IMR-90 (cell line): ENCODE data around the gene HMOX1. TPM values are rescaled to one million over a fixed set of nuclear protein-coding genes. Genes with fewer than 3 reads are reported as not detected.

Experiments used
- ATAC-seq: fragments of 200-7000 bp; cut with Tn5 transposase; 2 replicates; pipeline ENCODE4 v1.9.1; 2020; ENCODE audit warnings: low read depth, mild to moderate bottlenecking, moderate library complexity
- BruUV-seq: library from RNA; stranded (reverse); fragments of 400-500 nt; replicated peaks from 2 replicates; lab custom pipeline; 2021; lab: Mats Ljungman, UMichigan
- CTCF ChIA-PET: fragments of 300-600 bp; formaldehyde crosslinking; extraction: SDS; loops from one replicate; lab custom pipeline; 2021; ENCODE audit warnings: antibody characterized with exemption; lab: Yijun Ruan, JAX
- POLR2A ChIA-PET: fragments of 300-600 bp; sonication (Branson Sonifier 250); formaldehyde crosslinking; loops from one replicate; lab custom pipeline; 2022; ENCODE audit warnings: antibody characterized with exemption; ENCODE audit not compliant: unreplicated experiment; lab: Charles Lee
- DNase-seq: peaks from one replicate; pipeline ENCODE4 v3.0.0; 2013
- H2AFZ ChIP-seq: replicated peaks from 2 replicates; pipeline ENCODE3; 2013; ENCODE audit warnings: low read length, mild to moderate bottlenecking; ENCODE audit not compliant: poor library complexity
- H2AK5ac ChIP-seq: 2 replicates; pipeline ENCODE4 v1.6.1; 2013; ENCODE audit warnings: low read depth, low read length, inconsistent platforms
- H2AK9ac ChIP-seq: replicated peaks from 2 replicates; pipeline ENCODE3; 2013; ENCODE audit warnings: mild to moderate bottlenecking, low read depth, low read length, moderate library complexity; ENCODE audit not compliant: poor library complexity
- H2BK120ac ChIP-seq: 2 replicates; pipeline ENCODE4 v1.6.1; 2013; ENCODE audit warnings: low read depth, low read length, inconsistent platforms
- H2BK15ac ChIP-seq: 3 replicates; pipeline ENCODE4 v1.6.1; 2013; ENCODE audit warnings: low read depth, low read length, inconsistent platforms
- H2BK20ac ChIP-seq: 2 replicates; pipeline ENCODE4 v1.6.1; 2013; ENCODE audit warnings: low read depth, mild to moderate bottlenecking, inconsistent platforms, low read length, moderate library complexity
- H2BK5ac ChIP-seq: 2 replicates; pipeline ENCODE4 v1.6.1; 2013; ENCODE audit warnings: mild to moderate bottlenecking, low read depth, low read length, inconsistent platforms; ENCODE audit not compliant: poor library complexity, severe bottlenecking
- H3K14ac ChIP-seq: replicated peaks from 2 replicates; pipeline ENCODE4 v1.6.1; 2013; ENCODE audit warnings: low read depth, low read length, inconsistent platforms
- H3K18ac ChIP-seq: 2 replicates; pipeline ENCODE4 v1.6.1; 2013; ENCODE audit warnings: low read depth, low read length, control low read depth
- H3K23ac ChIP-seq: 2 replicates; pipeline ENCODE4 v1.6.1; 2013; ENCODE audit warnings: low read depth, low read length, inconsistent platforms
- H3K27ac ChIP-seq: 2 replicates; pipeline ENCODE4 v1.5.1; 2013; ENCODE audit warnings: mild to moderate bottlenecking, control low read depth, low read length; ENCODE audit not compliant: insufficient read depth
- H3K27me3 ChIP-seq: 2 replicates; pipeline ENCODE4 v1.6.1; 2013; ENCODE audit warnings: low read length; ENCODE audit not compliant: control insufficient read depth, insufficient read depth
- H3K36me3 ChIP-seq: 2 replicates; pipeline ENCODE4 v1.6.1; 2013; ENCODE audit warnings: low read length, mixed read lengths; ENCODE audit not compliant: control insufficient read depth, insufficient read depth
- H3K4ac ChIP-seq: 2 replicates; pipeline ENCODE4 v1.6.1; 2013; ENCODE audit warnings: low read depth, low read length, inconsistent platforms
- H3K4me1 ChIP-seq: 2 replicates; pipeline ENCODE4 v1.6.1; 2013; ENCODE audit warnings: low read length, mixed read lengths; ENCODE audit not compliant: control insufficient read depth, insufficient read depth
- H3K4me2 ChIP-seq: 2 replicates; pipeline ENCODE4 v1.6.1; 2013; ENCODE audit warnings: low read depth, mild to moderate bottlenecking, control low read depth, low read length, moderate library complexity
- H3K4me3 ChIP-seq: 2 replicates; pipeline ENCODE4 v1.5.1; 2013; ENCODE audit warnings: low read depth, mild to moderate bottlenecking, control low read depth, low read length, moderate library complexity; ENCODE audit not compliant: insufficient read depth
- H3K56ac ChIP-seq: 2 replicates; pipeline ENCODE4 v1.6.1; 2013; ENCODE audit warnings: low read length, inconsistent platforms; ENCODE audit not compliant: insufficient read depth; ENCODE audit errors: extremely low read depth
- H3K79me1 ChIP-seq, 2 experiments: 2 replicates each; pipeline ENCODE4 v1.6.1; 2013; ENCODE audit warnings: low read length in 2 of 2, inconsistent platforms in 1 of 2, low read depth in 1 of 2
- H3K9ac ChIP-seq: 2 replicates; pipeline ENCODE4 v1.6.1; 2013; ENCODE audit warnings: low read depth, low read length, control low read depth
- H3K9me1 ChIP-seq: 2 replicates; pipeline ENCODE4 v1.6.1; 2013; ENCODE audit warnings: low read length, inconsistent platforms; ENCODE audit not compliant: insufficient read depth
- H3K9me3 ChIP-seq: 2 replicates; pipeline ENCODE4 v1.6.1; 2013; ENCODE audit warnings: low read length; ENCODE audit not compliant: control insufficient read depth, insufficient read depth
- H4K20me1 ChIP-seq: 2 replicates; pipeline ENCODE4 v1.6.1; 2013; ENCODE audit warnings: low read length, inconsistent platforms; ENCODE audit not compliant: insufficient read depth
- H4K5ac ChIP-seq: 2 replicates; pipeline ENCODE4 v1.6.1; 2013; ENCODE audit warnings: mild to moderate bottlenecking, low read depth, low read length, control low read depth
- H4K8ac ChIP-seq, 2 experiments: 2 replicates each; pipeline ENCODE4 v1.6.1; 2013; ENCODE audit warnings: low read depth in 2 of 2, low read length in 2 of 2, control low read depth in 1 of 2, inconsistent platforms in 1 of 2
- H4K91ac ChIP-seq: 2 replicates; pipeline ENCODE4 v1.6.1; 2013; ENCODE audit warnings: low read depth, low read length, inconsistent platforms; ENCODE audit not compliant: insufficient read depth
- BHLHE40 ChIP-seq: fragments of 150-350 bp; IDR thresholded peaks from 2 replicates; pipeline ENCODE4 v1.6.1; 2016; ENCODE audit warnings: mild to moderate bottlenecking, low read depth, low read length
- CHD1 ChIP-seq: IDR thresholded peaks from 2 replicates; pipeline ENCODE4 v1.6.1; 2012; ENCODE audit warnings: low read depth, low read length, improper control_type of control experiment
- CTCF ChIP-seq: conservative IDR thresholded peaks from 2 replicates; pipeline ENCODE4 v1.5.1; 2012; ENCODE audit warnings: mild to moderate bottlenecking, low read depth, low read length, improper control_type of control experiment
- FOS ChIP-seq: fragments of 150-350 bp; IDR thresholded peaks from 2 replicates; pipeline ENCODE4 v1.6.1; 2016; ENCODE audit warnings: low read depth, low read length
- MAFK ChIP-seq: IDR thresholded peaks from 2 replicates; pipeline ENCODE4 v1.6.1; 2012; ENCODE audit warnings: low read depth, low read length, improper control_type of control experiment
- MAZ ChIP-seq: IDR thresholded peaks from 2 replicates; pipeline ENCODE4 v1.6.1; 2012; ENCODE audit warnings: low read depth, mild to moderate bottlenecking, low read length, improper control_type of control experiment, moderate library complexity, borderline replicate concordance
- MXI1 ChIP-seq: IDR thresholded peaks from 2 replicates; pipeline ENCODE4 v1.6.1; 2012; ENCODE audit warnings: low read depth, mild to moderate bottlenecking, low read length, moderate library complexity, borderline replicate concordance
- RAD21 ChIP-seq: IDR thresholded peaks from 2 replicates; pipeline ENCODE4 v1.6.1; 2012; ENCODE audit warnings: low read length, improper control_type of control experiment
- RFX5 ChIP-seq: IDR thresholded peaks from 2 replicates; pipeline ENCODE4 v1.8.0; 2012; ENCODE audit warnings: low read depth, mild to moderate bottlenecking, low read length, moderate library complexity
- SMC3 ChIP-seq: fragments of 150-350 bp; IDR thresholded peaks from 2 replicates; pipeline ENCODE4 v1.6.1; 2016; ENCODE audit warnings: low read depth, mild to moderate bottlenecking, antibody characterized with exemption, low read length, moderate library complexity
- USF2 ChIP-seq: fragments of 150-350 bp; IDR thresholded peaks from 2 replicates; pipeline ENCODE4 v1.6.1; 2017; ENCODE audit warnings: mild to moderate bottlenecking, antibody characterized with exemption, low read length, low read depth
- WGBS, 2 experiments: methylation state at CpG; one replicate each; pipeline versions ENCODE4 v1.1.5 to v1.1.7; 2013; ENCODE audit warnings: missing lambda C conversion rate in 2 of 2; ENCODE audit not compliant: insufficient read length in 1 of 2; ENCODE audit errors: extremely low coverage in 2 of 2; 5-methylcytosine and 5-hydroxymethylcytosine counted together
- dilution Hi-C: fragments of 300-500 bp; cut with HindIII; formaldehyde crosslinking; loops from one replicate; pipeline ENCODE4 v1.14.3; 2018; ENCODE audit warnings: low sequenced_read_pairs; ENCODE audit not compliant: unreplicated experiment
- in situ Hi-C: fragments of 300-500 bp; cut with MboI; formaldehyde crosslinking; loops from 3 replicates; pipeline ENCODE4 v1.14.3; 2019; ENCODE audit warnings: low sequenced_read_pairs, inconsistent platforms, mixed read lengths
- intact Hi-C: fragments of 100-400 bp; cut with micrococcal nuclease; formaldehyde crosslinking; loops from 2 replicates; pipeline ENCODE4 v1.10.0; 2022
- polyA plus RNA-seq, 3 experiments: library from polyadenylated mRNA; depleted of rRNA; stranded (reverse); fragments of >200 nt; gene quantifications; 2 replicates each; pipeline ENCODE4 v1.2.3, GENCODE V29; 2012; ENCODE audit warnings: low replicate concordance in 1 of 3
- total RNA-seq: library from RNA; depleted of rRNA; stranded (reverse); fragments of >200 nt; gene quantifications from 2 replicates; pipeline ENCODE4 v1.2.3, GENCODE V29; 2012
- TF ChIP-seq, protein P1 (sequence below): fragments of 150-350 bp; IDR thresholded peaks from 2 replicates; pipeline ENCODE4 v1.6.1; 2016; ENCODE audit warnings: low read depth, mild to moderate bottlenecking, low read length, moderate library complexity, borderline replicate concordance

Gene HMOX1
- total and polyA plus RNA-seq, 2 of the 4 experiments (the other 2 are of a cell fraction) = 23.1 to 50.5 TPM

DNA sequence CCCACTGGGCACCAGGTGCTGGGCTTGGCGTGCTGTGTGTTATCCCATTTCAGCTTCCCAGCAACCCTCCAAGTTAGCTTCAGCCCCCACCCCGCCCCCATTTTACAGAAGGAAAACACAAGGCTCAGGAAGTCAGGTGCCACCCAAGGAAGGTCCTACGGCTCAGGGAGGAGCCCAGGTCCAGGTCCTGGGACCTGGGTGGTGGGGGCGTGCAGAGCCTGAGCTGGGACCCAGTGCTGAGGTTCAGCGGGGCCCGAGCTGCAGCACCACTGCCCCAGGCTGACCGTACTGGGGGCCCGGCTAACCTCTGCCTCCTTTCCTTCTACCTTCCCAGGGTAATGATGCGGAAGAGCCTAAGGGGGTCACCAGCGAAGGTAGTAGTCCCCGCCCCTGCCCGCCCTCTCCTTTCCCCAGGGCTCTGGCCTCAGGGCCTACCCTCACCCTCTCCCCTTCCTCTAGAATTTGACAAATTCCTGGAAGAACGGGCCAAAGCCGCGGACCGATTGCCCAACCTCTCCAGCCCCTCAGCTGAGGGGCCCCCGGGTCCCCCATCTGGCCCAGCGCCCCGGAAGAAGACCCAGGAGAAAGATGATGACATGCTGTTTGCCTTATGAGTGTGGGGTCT lies 34.2 kb upstream of the HMOX1 start:
- Histone ChIP-seq H2BK15ac (no peak overlapping the region), H3K36me3 (peaks cover 37% of the 10 kb centered on the region), H3K4me1 (peaks cover 10% of the 10 kb centered on the region), H3K4me2 (no peak overlapping the region), H3K27ac (no peak overlapping the region), H3K23ac (no peak overlapping the region), H3K9me1 (0 out of 2 replicates have a peak, but pooled peaks cover 6% of the 10 kb centered on the region), H2AK5ac (no peak overlapping the region), H3K79me1 (peaks cover 0 to 7% of the 10 kb centered on the region in 2 experiments; a peak in 1 of 4 replicates), H3K56ac (no peak overlapping the region), H3K4ac (no peak overlapping the region), H3K14ac (no peak overlapping the region), H4K20me1 (no peaks in the 10 kb centered on the region), H2BK120ac (no peak overlapping the region), H3K18ac (no peak overlapping the region), H3K27me3 (no peaks in the 10 kb centered on the region), H3K4me3 (no peak overlapping the region), H2AK9ac (no peak overlapping the region), H3K9me3 (no peaks in the 10 kb centered on the region), H4K5ac (no peak overlapping the region), H2AFZ (no peak overlapping the region), H2BK5ac (no peak overlapping the region), H4K8ac (no peak overlapping the region), H4K91ac (no peak overlapping the region), H3K9ac (no peak overlapping the region), H2BK20ac (no peak overlapping the region)
- WGBS, 2 experiments = 84% methylated on average over 3 of the region's 19 CpGs; no CpG with 5 or more reads in 1 of the 2 experiments
- dilution Hi-C loops (no loop called here), intact Hi-C loops (no loop called here), in situ Hi-C loops (no loop called here)
- ATAC-seq = no peak
- ChIA-PET CTCF (no interaction called here), POLR2A (no interaction called here)
- TF ChIP-seq BHLHE40 = no peak
- TF ChIP-seq MAZ = no peak
- no peak for TF ChIP-seq CHD1
- TF ChIP-seq CTCF = no peak
- TF ChIP-seq, protein P1, sequence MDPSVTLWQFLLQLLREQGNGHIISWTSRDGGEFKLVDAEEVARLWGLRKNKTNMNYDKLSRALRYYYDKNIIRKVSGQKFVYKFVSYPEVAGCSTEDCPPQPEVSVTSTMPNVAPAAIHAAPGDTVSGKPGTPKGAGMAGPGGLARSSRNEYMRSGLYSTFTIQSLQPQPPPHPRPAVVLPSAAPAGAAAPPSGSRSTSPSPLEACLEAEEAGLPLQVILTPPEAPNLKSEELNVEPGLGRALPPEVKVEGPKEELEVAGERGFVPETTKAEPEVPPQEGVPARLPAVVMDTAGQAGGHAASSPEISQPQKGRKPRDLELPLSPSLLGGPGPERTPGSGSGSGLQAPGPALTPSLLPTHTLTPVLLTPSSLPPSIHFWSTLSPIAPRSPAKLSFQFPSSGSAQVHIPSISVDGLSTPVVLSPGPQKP = no peak
- no peak for TF ChIP-seq MXI1
- no peak for TF ChIP-seq USF2
- no peak for TF ChIP-seq RAD21
- TF ChIP-seq FOS = no peak
- no peak for TF ChIP-seq MAFK
- no peak for TF ChIP-seq SMC3
- TF ChIP-seq RFX5 = no peak
- no TSS peak for BruUV-seq
- no peak for DNase-seq
